ENCODE data around the gene FGD3. TPM values are rescaled to one million over a fixed set of nuclear protein-coding genes. Genes with fewer than 3 reads are reported as not detected.

Gene FGD3
- total RNA-seq, 1 experiment from 2014 or later: not detected

- Mint-ChIP-seq H3K9me3 (ENCODE audit: unreplicated experiment) (no peaks in the 10 kb centered on the region), H3K36me3 (ENCODE audit: insufficient read depth, unreplicated experiment) (no peaks in the 10 kb centered on the region), H3K27ac (ENCODE audit: low read depth, unreplicated experiment) (no peak overlapping the region), H3K27me3 (ENCODE audit: insufficient read depth, unreplicated experiment) (no peaks in the 10 kb centered on the region), H3K4me1 (ENCODE audit: insufficient read depth, unreplicated experiment) (no peaks in the 10 kb centered on the region), H3K4me3 (ENCODE audit: unreplicated experiment) (no peak overlapping the region)
- DNase-seq (ENCODE audit: unreplicated experiment): no peak
- no TSS peak for BruUV-seq (replicated peaks)
- intact Hi-C loops (cut with micrococcal nuclease): no loop called here
- ChIA-PET CTCF (interaction anchor here (0.8 kb wide), 1 partner anchor 35 kb away, joined by 3 read pairs; no protein-coding TSS in a partner anchor), POLR2A (no interaction called here)
- no peak for TF ChIP-seq CTCF (IDR thresholded peaks at IDR 0.05; ENCODE audit: unreplicated experiment)
Observed at GRCh38 chr9:93039456-93039855, 92.1 kb downstream of the FGD3 start.

GRCh38 chr9:93039976-93040375 lies 92.7 kb downstream of the FGD3 start:
- TF ChIP-seq CTCF (IDR thresholded peaks at IDR 0.05; ENCODE audit: unreplicated experiment): no peak
- Mint-ChIP-seq H3K36me3 (ENCODE audit: insufficient read depth, unreplicated experiment) (no peaks in the 10 kb centered on the region), H3K27ac (ENCODE audit: low read depth, unreplicated experiment) (no peak overlapping the region), H3K4me3 (ENCODE audit: unreplicated experiment) (no peak overlapping the region), H3K27me3 (ENCODE audit: insufficient read depth, unreplicated experiment) (no peaks in the 10 kb centered on the region), H3K9me3 (ENCODE audit: unreplicated experiment) (peaks cover 4% of the 10 kb centered on the region), H3K4me1 (ENCODE audit: insufficient read depth, unreplicated experiment) (no peaks in the 10 kb centered on the region)
- POLR2A ChIA-PET: no interaction called here
- CTCF ChIA-PET: interaction anchor here (0.8 kb wide), 1 partner anchor 35 kb away, joined by 3 read pairs; no protein-coding TSS in a partner anchor
- intact Hi-C loops (cut with micrococcal nuclease): no loop called here
- no peak for DNase-seq (ENCODE audit: unreplicated experiment)
- BruUV-seq (replicated peaks): no TSS peak

GRCh38 chr9:93040409-93040808 lies 93.1 kb downstream of the FGD3 start:
- POLR2A ChIA-PET: no interaction called here
- no peak for TF ChIP-seq CTCF (IDR thresholded peaks at IDR 0.05; ENCODE audit: unreplicated experiment)
- Mint-ChIP-seq H3K27ac (ENCODE audit: low read depth, unreplicated experiment) (no peak overlapping the region), H3K4me1 (ENCODE audit: insufficient read depth, unreplicated experiment) (no peaks in the 10 kb centered on the region), H3K27me3 (ENCODE audit: insufficient read depth, unreplicated experiment) (no peaks in the 10 kb centered on the region), H3K9me3 (ENCODE audit: unreplicated experiment) (peaks cover 8% of the 10 kb centered on the region), H3K4me3 (ENCODE audit: unreplicated experiment) (no peak overlapping the region), H3K36me3 (ENCODE audit: insufficient read depth, unreplicated experiment) (no peaks in the 10 kb centered on the region)
- BruUV-seq (replicated peaks): no TSS peak
- intact Hi-C loops (cut with micrococcal nuclease): no loop called here
- no peak for DNase-seq (ENCODE audit: unreplicated experiment)
- CTCF ChIA-PET: no interaction called here

GRCh38 chr9:93041108-93041802 lies 93.9 kb downstream of the FGD3 start:
- BruUV-seq (replicated peaks): no TSS peak
- TF ChIP-seq CTCF (IDR thresholded peaks at IDR 0.05; ENCODE audit: unreplicated experiment): no peak

More at GRCh38 chr9:93041108-93041802, 93.9 kb downstream of the FGD3 start:
- Mint-ChIP-seq H3K27ac (ENCODE audit: low read depth, unreplicated experiment) (no peak overlapping the region), H3K4me1 (ENCODE audit: insufficient read depth, unreplicated experiment) (no peaks in the 10 kb centered on the region), H3K9me3 (ENCODE audit: unreplicated experiment) (peaks cover 8% of the 10 kb centered on the region), H3K27me3 (ENCODE audit: insufficient read depth, unreplicated experiment) (no peaks in the 10 kb centered on the region), H3K4me3 (ENCODE audit: unreplicated experiment) (no peak overlapping the region), H3K36me3 (ENCODE audit: insufficient read depth, unreplicated experiment) (no peaks in the 10 kb centered on the region)
- POLR2A ChIA-PET: no interaction called here
- CTCF ChIA-PET: interaction anchor here (0.6 kb wide), 1 partner anchor 11 kb away, joined by 3 read pairs; no protein-coding TSS in a partner anchor
- intact Hi-C loops (cut with micrococcal nuclease): no loop called here
- no peak for DNase-seq (ENCODE audit: unreplicated experiment)

All from MCF 10A (cell line).